Cardiac septum (tissue), 1 donor: ENCODE results near the gene CAAP1. TPM values are rescaled to one million over a fixed set of nuclear protein-coding genes. Genes with fewer than 3 reads are reported as not detected.
"Not testable (repeated sequence)": the region's sequence is repeated elsewhere in the genome, so short reads cannot be mapped to it uniquely, and the experiment has no call there.

ENCODE experiments used
- DNase-seq: peaks from one replicate; pipeline ENCODE4 v3.0.0-alpha.2; 2020; ENCODE audit warnings: low spot score
- intact Hi-C: fragments of 100-400 bp; cut with DNase I; formaldehyde crosslinking; loops from one replicate; pipeline ENCODE4 v1.14.0; 2022
- long read RNA-seq: library from polyadenylated mRNA; unstranded; transcript quantifications from one replicate; pipeline ENCODE4 v2.0.0, GENCODE V29; 2021
- total RNA-seq: library from RNA; stranded (reverse); fragmentation: NEBNext Ultra II Directional; extraction: Animal tissue kit (Norgen Biotek cat#: 25700); gene quantifications from one replicate; pipeline ENCODE4 v1.2.1, GENCODE V29; 2021
- donor health status: DM: no; HTN: no; CAD: no.

CAAP1 gene
- 8.3 TPM for total RNA-seq
- long read RNA-seq, partial matches to known transcripts: 1 of 8 reads
- long read RNA-seq, other reads (novel, unspliced or antisense): 3 of 8 reads

GRCh38 chr9:26892251-26893029, at the start of gene CAAP1:
Gene CAAP1 (minus strand): TSS chr9:26892802. CDS start chr9:26892715, 87 bp downstream.
- DNase-seq: peak; percentile 96
- intact Hi-C loops: loop anchor here (2.0 kb wide), 1 partner anchor 54 kb away; the partner anchor contains the start of gene PLAA

- intact Hi-C loops: no loop called here
These were observed 48.2 kb upstream of the CAAP1 start for GRCh38 chr9:26940779-26941178.

GRCh38 chr9:26939955-26940711, 47.5 kb upstream of the CAAP1 start:
- intact Hi-C loops: no loop called here
- no peak for DNase-seq

More at GRCh38 chr9:26940779-26941178, 48.2 kb upstream of the CAAP1 start:
- DNase-seq: no peak

GRCh38 chr9:26937816-26938371, 45.3 kb upstream of the CAAP1 start:
- intact Hi-C loops: no loop called here

GRCh38 chr9:26935847-26936246, 43.2 kb upstream of the CAAP1 start:
- DNase-seq: no peak
- intact Hi-C loops: no loop called here

More at GRCh38 chr9:26937816-26938371, 45.3 kb upstream of the CAAP1 start:
- no peak for DNase-seq

GRCh38 chr9:26928902-26929495, 36.4 kb upstream of the CAAP1 start:
- DNase-seq: no peak
- intact Hi-C loops: no loop called here

- DNase-seq: no peak
- intact Hi-C loops: no loop called here
These were observed 33.0 kb upstream of the CAAP1 start for GRCh38 chr9:26925609-26926008.

GRCh38 chr9:26919698-26920097, 27.1 kb upstream of the CAAP1 start:
- no peak for DNase-seq
- intact Hi-C loops: no loop called here

- intact Hi-C loops: no loop called here
- no peak for DNase-seq
These were observed 20.6 kb upstream of the CAAP1 start for GRCh38 chr9:26913138-26913668.

GRCh38 chr9:26904671-26905070, 12.1 kb upstream of the CAAP1 start:
- DNase-seq: no peak
- intact Hi-C loops: no loop called here

GRCh38 chr9:26904070-26904469, 11.5 kb upstream of the CAAP1 start:
- intact Hi-C loops: no loop called here
- no peak for DNase-seq

- intact Hi-C loops: loop anchor here (2.0 kb wide), 1 partner anchor 54 kb away; the partner anchor contains the start of gene PLAA
- no peak for DNase-seq
These were observed 551 bp upstream of the CAAP1 start for GRCh38 chr9:26893030-26893676.

- DNase-seq: no peak
- intact Hi-C loops: loop anchor here (2.0 kb wide), 1 partner anchor 55 kb away; the partner anchor contains the start of gene PLAA
These were observed 876 bp downstream of the CAAP1 start for GRCh38 chr9:26891726-26892125.

- no peak for DNase-seq
- intact Hi-C loops: no loop called here
These were observed 4.3 kb downstream of the CAAP1 start for GRCh38 chr9:26888271-26888670.

- intact Hi-C loops: no loop called here
- DNase-seq: no peak
These were observed 10.4 kb downstream of the CAAP1 start for GRCh38 chr9:26882154-26882553.

GRCh38 chr9:26880262-26880661, 12.3 kb downstream of the CAAP1 start:
- intact Hi-C loops: no loop called here

GRCh38 chr9:26875155-26875554, 17.4 kb downstream of the CAAP1 start:
- intact Hi-C loops: not testable (repeated sequence)

More at GRCh38 chr9:26880262-26880661, 12.3 kb downstream of the CAAP1 start:
- DNase-seq: no peak

GRCh38 chr9:26870292-26870691, 22.3 kb downstream of the CAAP1 start:
- intact Hi-C loops: no loop called here
- DNase-seq: no peak

More at GRCh38 chr9:26875155-26875554, 17.4 kb downstream of the CAAP1 start:
- not testable (repeated sequence) for DNase-seq

- intact Hi-C loops: no loop called here
- no peak for DNase-seq
These were observed 29.5 kb downstream of the CAAP1 start for GRCh38 chr9:26863074-26863473.
